Loucy (cell line): ENCODE data around the gene MTMR1.

ENCODE experiments used
- H2AFZ ChIP-seq: fragments of 200-600 bp; sonication (generic); 2 replicates; pipeline ENCODE4 v1.6.0; 2016; ENCODE audit warnings: antibody characterized with exemption, mild to moderate bottlenecking, low read length, moderate library complexity
- H3F3A ChIP-seq: fragments of 200-600 bp; 2 replicates; pipeline ENCODE4 v1.6.0; 2016; ENCODE audit warnings: antibody characterized with exemption, low read depth, mild to moderate bottlenecking
- H3K27me3 ChIP-seq: fragments of 200-600 bp; sonication (generic); 2 replicates; pipeline ENCODE4 v1.6.1; 2014; ENCODE audit warnings: low read length, mild to moderate bottlenecking; ENCODE audit not compliant: insufficient read depth, poor library complexity, severe bottlenecking
- H3K36me3 ChIP-seq: fragments of 200-600 bp; sonication (generic); 2 replicates; pipeline ENCODE4 v1.6.1; 2016; ENCODE audit warnings: low read length; ENCODE audit not compliant: insufficient read depth
- H3K4me1 ChIP-seq: fragments of 200-600 bp; sonication (generic); 2 replicates; pipeline ENCODE4 v1.5.1; 2014; ENCODE audit warnings: low read length, mild to moderate bottlenecking; ENCODE audit not compliant: insufficient read depth, poor library complexity, severe bottlenecking
- H3K4me2 ChIP-seq: fragments of 200-600 bp; sonication (generic); 2 replicates; pipeline ENCODE4 v1.6.0; 2014; ENCODE audit warnings: antibody characterized with exemption, low read length, low read depth, mild to moderate bottlenecking; ENCODE audit not compliant: poor library complexity, severe bottlenecking
- H3K4me3 ChIP-seq: fragments of 200-600 bp; sonication (generic); 2 replicates; pipeline ENCODE4 v1.5.1; 2014; ENCODE audit warnings: low read length, mild to moderate bottlenecking, mixed read lengths; ENCODE audit not compliant: poor library complexity, severe bottlenecking
- H3K79me2 ChIP-seq: fragments of 200-600 bp; sonication (generic); 2 replicates; pipeline ENCODE4 v1.6.1; 2014; ENCODE audit warnings: low read length; ENCODE audit not compliant: insufficient read depth
- H3K9ac ChIP-seq: fragments of 200-600 bp; sonication (generic); 2 replicates; pipeline ENCODE4 v1.6.0; 2014; ENCODE audit warnings: mild to moderate bottlenecking, low read depth, low read length, moderate library complexity; ENCODE audit not compliant: poor library complexity, severe bottlenecking
- H3K9me2 ChIP-seq: fragments of 200-600 bp; sonication (generic); replicated peaks from 2 replicates; pipeline ENCODE4 v1.6.1; 2016; ENCODE audit warnings: low read depth, low read length, mixed read lengths
- H3K9me3 ChIP-seq: fragments of 200-600 bp; sonication (generic); 2 replicates; pipeline ENCODE4 v1.6.1; 2014; ENCODE audit warnings: mild to moderate bottlenecking, antibody characterized with exemption, low read length, low read depth; ENCODE audit not compliant: insufficient read depth
- H4K20me1 ChIP-seq: fragments of 200-600 bp; sonication (generic); 2 replicates; pipeline ENCODE4 v1.6.0; 2014; ENCODE audit warnings: antibody characterized with exemption, low read length, mild to moderate bottlenecking; ENCODE audit not compliant: insufficient read depth, poor library complexity, severe bottlenecking
- CTCF ChIP-seq: fragments of 200-600 bp; sonication (generic); conservative IDR thresholded peaks from 2 replicates; pipeline ENCODE4 v1.5.1; 2014; ENCODE audit warnings: mild to moderate bottlenecking, antibody characterized with exemption, low read length
- EZH2phosphoT487 ChIP-seq: fragments of 200-600 bp; IDR thresholded peaks from 2 replicates; pipeline ENCODE4 v1.6.1; 2018; ENCODE audit warnings: antibody characterized with exemption, mild to moderate bottlenecking, moderate library complexity, borderline replicate concordance

The MTMR1 gene

GRCh38 chrX:150790021-150790420 lies 96.8 kb downstream of the MTMR1 start:
- Histone ChIP-seq H4K20me1 (no peaks in the 10 kb centered on the region), H3K4me2 (no peak overlapping the region), H3K27me3 (no peaks in the 10 kb centered on the region), H3K9me3 (no peaks in the 10 kb centered on the region), H3K79me2 (no peaks in the 10 kb centered on the region), H3F3A (no peaks in the 10 kb centered on the region), H3K9ac (no peak overlapping the region), H3K36me3 (peaks cover 5% of the 10 kb centered on the region; the same call in 1 of the 2 replicates), H3K4me1 (no peaks in the 10 kb centered on the region), H3K4me3 (no peak overlapping the region), H2AFZ (no peak overlapping the region), H3K9me2 (no peaks in the 10 kb centered on the region)
- TF ChIP-seq CTCF (no peak), EZH2phosphoT487 (no peak)

GRCh38 chrX:150792949-150793527 lies 99.8 kb downstream of the MTMR1 start:
- H3K4me2 ChIP-seq: no peak overlapping the region
- no peaks in the 10 kb centered on the region for H3K27me3 ChIP-seq
- no peaks in the 10 kb centered on the region for H3K79me2 ChIP-seq
- no peak overlapping the region for H3K9ac ChIP-seq
- no peaks in the 10 kb centered on the region for H4K20me1 ChIP-seq
- peaks cover 5% of the 10 kb centered on the region; the same call in 1 of the 2 replicates for H3K36me3 ChIP-seq
- no peak overlapping the region for H2AFZ ChIP-seq
- TF ChIP-seq EZH2phosphoT487 (no peak), CTCF (no peak)
- H3F3A ChIP-seq: no peaks in the 10 kb centered on the region
- no peaks in the 10 kb centered on the region for H3K9me2 ChIP-seq
- H3K4me3 ChIP-seq: no peak overlapping the region
- no peaks in the 10 kb centered on the region for H3K9me3 ChIP-seq
- no peaks in the 10 kb centered on the region for H3K4me1 ChIP-seq

- no peaks in the 10 kb centered on the region for H3K9me2 ChIP-seq
- TF ChIP-seq CTCF: no peak
- TF ChIP-seq EZH2phosphoT487: no peak
- no peaks in the 10 kb centered on the region for H3K9me3 ChIP-seq
- H3K4me3 ChIP-seq: no peak overlapping the region
- H3K9ac ChIP-seq: no peak overlapping the region
- no peaks in the 10 kb centered on the region for H3K79me2 ChIP-seq
- no peaks in the 10 kb centered on the region for H3K27me3 ChIP-seq
- no peaks in the 10 kb centered on the region for H3K36me3 ChIP-seq
- H3K4me1 ChIP-seq: no peaks in the 10 kb centered on the region
- H3K4me2 ChIP-seq: no peak overlapping the region
- no peaks in the 10 kb centered on the region for H3F3A ChIP-seq
- H2AFZ ChIP-seq: no peak overlapping the region
- H4K20me1 ChIP-seq: no peaks in the 10 kb centered on the region
These were observed 112.5 kb downstream of the MTMR1 start for GRCh38 chrX:150805736-150806135.
